IPS-11a (cell line): ENCODE results near the gene NR1D2.
"Not testable (repeated sequence)": the region's sequence is repeated elsewhere in the genome, so short reads cannot be mapped to it uniquely, and the experiment has no call there.

Source experiments
- H3K4me3 ChIP-seq: one replicate; pipeline ENCODE4 v1.5.1; 2013; ENCODE audit warnings: low read depth, low read length, control low read depth

NR1D2 gene

DNA sequence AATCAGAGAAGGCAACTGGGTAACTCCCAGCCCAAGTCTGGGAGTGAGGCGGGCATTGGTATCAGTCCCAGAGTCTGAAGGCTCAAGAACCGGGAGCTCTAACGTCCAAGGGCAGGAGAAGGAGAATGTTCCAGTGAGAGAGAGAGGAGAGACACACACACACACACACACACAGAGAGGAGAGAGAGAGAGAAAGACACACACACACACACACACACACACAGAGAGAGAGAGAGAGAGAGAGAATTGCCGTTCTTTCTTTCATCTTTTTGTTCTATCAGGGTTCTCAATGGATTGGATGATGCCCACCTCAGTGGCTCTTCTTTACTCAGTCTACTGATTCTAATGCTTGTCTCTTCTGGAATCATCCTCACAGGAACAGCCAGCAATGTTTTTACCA is 57.0 kb downstream of the NR1D2 start:
- H3K4me3 ChIP-seq = no peak overlapping the region

DNA sequence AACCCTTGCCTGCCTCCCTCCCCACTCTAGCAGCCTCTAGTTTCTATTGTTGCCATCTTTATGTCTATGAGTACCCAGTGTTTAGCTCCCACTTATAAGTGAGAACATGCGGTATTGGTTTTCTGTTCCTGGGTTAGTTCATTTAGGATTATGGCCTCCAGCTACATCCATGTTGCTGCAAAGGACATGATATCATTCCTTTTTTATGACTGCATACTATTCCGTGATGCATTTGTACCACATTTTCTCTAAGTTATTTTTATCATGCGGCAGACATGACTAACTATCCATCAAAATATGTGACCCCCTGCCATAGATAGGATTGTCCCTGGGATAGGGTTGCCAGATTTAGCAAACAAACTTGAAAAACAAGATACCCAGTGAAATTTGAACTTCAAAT is 58.4 kb downstream of the NR1D2 start:
- H3K4me3 ChIP-seq = no peak overlapping the region

DNA sequence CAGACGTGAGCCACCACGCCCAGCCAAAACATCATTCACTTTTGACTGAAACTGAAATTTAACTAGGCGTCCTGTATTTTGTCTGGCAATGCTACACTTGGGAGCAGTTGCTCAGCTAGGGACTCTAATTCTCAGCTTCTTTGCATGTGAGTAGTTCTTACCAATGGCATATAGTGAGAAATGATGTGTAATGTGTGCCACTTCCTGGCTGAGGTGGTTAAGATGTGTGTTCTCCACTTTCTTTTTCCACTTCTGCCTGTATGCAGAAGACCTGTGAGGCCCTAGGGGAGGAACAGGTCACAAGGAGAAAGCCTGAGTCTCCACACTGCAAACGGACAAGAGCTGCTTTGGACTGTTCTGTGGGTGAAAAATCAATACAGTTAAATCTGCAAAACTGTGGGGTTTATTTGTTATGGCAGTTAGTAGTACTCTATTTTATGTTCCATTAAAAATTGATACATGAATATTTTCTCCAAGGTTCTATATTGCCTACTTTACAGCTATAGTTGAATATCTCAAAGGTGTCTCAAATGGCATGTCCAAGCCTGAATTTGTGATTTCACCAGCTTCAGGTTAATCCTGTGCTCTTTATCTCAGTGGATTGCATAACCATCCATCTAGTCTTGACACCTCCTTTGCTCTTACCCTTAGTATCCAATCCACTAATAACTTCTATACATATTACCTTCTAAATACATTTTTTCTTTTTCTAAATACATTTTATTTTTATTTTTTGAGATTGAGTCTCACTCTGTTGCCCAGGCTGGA is 59.3 kb downstream of the NR1D2 start:
- H3K4me3 ChIP-seq = no peak overlapping the region

DNA sequence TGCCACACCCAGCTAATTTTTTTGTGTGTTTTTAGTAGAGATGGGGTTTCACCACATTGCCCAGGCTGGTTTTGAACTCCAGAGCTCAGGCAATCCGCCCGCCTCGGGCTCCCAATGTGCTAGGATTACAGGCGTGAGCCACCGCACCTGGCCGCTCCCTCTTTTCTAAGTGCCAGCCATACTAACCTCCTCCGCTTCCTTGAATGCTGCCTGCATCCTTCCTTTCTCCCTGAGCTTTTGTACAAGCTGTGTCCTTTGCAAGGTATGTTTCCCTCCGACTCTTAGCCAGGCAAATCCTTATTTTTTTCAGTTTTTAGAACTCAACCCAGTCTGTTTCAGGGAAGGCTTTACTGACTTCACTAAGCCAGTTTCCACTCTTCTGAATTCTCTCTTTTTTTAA is 60.6 kb downstream of the NR1D2 start:
- no peak overlapping the region for H3K4me3 ChIP-seq

DNA sequence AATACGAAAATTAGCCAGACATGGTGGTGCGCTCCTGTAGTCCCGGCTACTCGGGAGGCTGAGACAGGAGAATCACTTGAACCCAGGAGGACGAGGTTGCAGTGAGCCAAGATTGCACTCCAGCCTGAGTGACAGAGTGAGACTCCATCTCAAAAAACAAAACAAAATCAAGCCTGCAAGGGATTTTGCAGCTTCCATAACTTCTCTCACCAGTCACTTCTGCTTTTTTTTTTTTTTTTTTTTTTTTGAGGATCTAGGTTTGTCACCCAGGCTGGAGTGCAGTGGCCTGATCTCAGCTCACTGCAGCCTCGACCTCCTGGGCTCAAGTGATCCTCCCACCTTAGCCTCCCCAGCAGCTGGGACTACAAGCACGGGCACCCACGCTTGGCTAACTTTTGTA is 65.7 kb downstream of the NR1D2 start:
- H3K4me3 ChIP-seq = not testable (repeated sequence)

DNA sequence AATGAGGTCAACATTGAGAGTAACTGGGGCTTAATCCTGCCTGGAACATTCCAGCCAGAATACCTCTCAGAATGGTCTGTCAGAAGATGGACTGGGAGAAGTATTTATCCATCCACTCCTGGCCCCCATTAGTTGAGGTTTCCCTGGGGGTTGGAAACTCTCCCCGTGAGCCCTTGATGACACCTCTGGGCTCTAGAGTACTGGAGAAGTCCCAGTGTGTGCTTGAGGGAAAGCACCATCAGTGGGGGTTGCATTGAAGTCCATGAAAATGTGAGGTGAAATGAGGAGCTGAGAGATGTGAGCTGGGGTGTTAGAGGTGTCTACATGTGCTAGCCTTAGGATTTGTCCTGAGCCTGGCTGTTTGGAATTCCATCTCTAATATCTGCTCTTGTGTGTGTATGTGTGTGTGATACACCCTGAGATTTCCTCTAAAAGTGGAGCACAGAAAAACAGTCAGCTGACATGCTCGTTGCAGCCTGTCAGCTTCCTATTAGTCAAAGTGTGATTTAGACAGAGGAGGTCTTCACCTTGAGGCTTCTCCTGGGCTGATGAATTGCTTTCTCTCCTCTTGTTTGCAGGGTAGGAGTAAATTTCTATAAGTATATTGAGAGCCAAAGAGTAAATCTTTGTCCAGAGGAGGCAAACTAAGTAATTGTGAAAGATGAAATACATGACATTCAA is 67.6 kb downstream of the NR1D2 start:
- H3K4me3 ChIP-seq = no peak overlapping the region

DNA sequence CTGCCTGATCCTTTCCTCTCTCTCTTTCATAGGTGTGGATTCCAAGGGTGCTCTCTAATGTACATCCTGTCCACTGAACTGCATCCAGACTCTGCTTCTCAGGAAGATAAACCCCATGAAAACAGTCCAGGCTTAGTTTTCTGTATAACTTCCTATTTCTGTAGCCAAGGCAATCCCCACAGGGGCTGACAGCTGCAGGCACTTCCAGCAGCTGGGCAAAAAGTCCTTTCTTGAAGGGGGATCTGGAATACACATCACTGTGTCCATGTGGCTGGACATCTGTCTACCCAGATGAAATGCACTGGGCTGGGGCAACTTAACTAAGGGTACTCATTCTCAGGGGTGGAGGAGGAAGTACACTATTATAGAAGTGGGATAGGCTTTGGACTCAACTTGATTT is 72.2 kb downstream of the NR1D2 start:
- no peak overlapping the region for H3K4me3 ChIP-seq

DNA sequence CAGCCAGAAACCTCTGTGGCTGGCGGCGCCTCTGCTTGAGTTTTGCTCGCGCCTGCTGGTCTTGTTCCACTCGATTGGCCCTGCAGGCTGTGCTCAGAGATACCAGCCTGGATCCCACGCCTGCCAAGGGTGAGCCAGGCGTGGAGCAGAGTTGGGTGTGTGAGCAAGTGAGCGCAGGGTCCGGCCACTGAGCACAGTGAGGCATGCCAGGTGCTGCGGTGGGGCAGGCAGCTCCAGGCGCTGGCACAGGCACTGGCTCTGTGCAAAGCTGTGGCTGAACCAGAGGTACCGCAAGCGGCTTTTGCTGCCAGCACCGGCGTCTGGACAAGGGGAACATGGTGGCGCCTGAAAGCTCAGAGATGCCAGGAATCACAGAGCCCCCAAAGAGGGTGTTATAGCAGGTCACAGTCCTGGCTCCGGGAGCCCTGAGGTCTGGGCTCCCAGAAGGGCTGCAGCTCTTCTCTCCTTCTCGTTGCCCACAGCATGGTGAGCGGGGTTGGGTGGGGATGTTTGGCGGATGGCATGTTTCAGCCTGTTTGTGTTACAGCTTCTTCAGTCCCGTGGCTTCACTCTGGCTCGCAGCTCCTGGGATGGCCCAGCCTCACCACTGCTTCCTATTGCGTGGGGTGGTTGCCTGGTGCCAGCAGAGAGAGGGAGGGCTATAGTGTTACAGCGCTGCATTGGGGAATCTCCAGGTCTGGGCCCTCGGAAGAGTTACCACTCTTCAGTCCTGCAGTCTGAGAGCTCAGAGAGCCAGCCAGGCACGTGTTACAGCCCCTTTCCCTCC is 73.9 kb downstream of the NR1D2 start:
- H3K4me3 ChIP-seq = no peak overlapping the region

DNA sequence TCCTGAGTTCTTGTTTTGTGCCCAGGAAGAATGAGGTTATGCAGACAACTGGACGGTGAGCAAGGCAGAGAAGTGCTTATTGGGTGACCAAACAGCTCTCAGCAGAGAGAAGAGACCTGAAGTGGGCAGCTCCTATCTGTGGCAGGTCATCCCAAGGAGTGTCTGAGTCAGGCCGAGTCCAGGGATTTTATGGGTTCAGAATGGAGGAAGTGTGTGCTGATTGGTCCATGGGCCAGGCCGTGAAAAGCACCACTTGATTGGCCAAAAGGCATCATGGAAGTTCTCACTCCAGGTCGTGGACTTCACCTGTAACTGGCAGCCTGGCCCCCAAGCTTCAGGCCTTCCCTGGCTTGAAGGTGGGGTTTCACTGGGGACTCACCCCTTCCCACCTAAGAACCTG is 74.5 kb downstream of the NR1D2 start:
- H3K4me3 ChIP-seq = no peak overlapping the region

DNA sequence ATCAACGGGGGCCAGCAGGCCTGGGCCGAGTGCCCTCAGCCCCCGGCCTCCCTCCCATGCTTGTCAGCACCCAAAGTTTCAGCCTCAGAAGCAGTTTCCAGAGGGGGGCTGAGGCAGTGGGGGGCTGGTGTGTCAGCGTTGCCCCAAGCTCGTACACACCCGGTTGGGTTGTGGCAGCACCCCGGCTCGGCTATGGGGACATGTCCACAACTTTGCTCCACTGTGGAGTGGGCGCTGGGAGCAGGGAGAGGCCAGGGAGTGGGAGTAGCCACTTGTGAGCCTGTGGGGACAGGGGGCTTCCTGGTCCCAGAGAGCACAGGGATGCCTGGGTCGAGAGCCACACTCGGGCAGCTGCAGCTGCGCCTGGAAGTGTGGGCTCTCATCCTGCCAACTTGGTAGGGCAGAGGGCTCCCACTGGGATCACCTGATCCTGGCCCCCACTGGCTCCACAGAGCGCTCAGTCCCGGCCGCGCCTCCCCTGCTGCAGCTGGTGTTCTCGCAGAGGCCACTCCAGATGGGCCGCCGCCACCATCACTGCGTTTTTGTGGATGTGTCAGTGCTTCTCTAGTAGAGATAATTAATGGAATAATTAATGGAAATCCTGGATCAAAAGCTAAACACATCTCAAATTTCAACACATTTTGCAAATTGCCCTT is 75.1 kb downstream of the NR1D2 start:
- no peak overlapping the region for H3K4me3 ChIP-seq

DNA sequence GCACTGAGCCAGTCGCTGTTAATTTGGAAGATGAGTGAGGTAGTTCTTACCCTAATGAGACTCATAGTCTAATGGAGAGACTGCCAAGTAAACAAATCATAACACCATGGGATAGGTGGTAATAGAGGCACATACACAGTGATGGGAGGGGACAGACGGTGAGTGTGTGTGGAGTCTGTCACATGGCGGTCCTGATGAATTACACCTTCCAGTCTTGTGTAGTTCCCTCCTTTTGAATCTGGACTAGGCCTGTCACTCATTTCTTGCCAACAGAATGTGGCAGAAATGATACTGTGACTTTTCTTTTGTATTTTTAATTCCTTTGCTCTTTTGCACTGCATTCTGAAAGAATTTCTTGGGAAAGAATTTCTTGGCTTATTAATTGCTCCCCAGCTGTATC is 78.1 kb downstream of the NR1D2 start:
- no peak overlapping the region for H3K4me3 ChIP-seq

DNA sequence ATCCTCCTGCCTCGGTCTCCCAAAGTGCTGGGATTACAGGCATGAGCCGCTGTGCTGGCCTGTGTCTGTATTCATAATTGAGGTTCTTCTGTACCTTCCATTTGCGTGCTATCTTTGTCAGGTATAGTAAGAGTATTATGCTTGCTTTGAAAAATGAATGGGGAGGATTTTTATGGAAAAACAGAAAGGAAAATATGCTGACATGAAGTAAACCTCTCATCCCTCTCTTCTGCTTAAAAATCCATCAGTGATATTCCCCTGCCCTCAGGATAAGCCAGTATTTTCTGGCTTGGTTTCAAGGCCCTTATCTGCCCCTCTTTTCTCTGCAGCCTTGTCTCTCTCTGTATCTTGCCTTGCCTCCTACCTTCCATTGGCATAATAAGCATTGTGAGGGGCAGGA is 80.7 kb downstream of the NR1D2 start:
- no peak overlapping the region for H3K4me3 ChIP-seq

DNA sequence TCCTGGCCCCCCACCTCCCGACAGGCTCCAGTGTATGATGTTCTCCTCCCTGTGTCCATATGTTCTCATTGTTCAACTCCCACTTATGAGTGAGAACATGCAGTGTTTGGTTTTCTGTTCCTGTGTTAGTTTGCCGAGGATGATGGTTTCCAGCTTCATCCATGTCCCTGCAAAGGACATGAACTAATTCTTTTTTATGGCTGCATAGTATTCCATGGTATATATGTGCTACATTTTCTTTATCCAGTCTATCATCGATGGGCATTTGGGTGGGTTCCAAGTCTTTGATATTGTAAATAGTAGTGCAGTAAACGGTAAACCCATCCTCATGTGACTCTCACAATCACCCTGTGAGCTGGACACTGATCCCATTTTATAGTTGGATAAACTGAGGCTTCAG is 81.6 kb downstream of the NR1D2 start:
- not testable (repeated sequence) for H3K4me3 ChIP-seq

DNA sequence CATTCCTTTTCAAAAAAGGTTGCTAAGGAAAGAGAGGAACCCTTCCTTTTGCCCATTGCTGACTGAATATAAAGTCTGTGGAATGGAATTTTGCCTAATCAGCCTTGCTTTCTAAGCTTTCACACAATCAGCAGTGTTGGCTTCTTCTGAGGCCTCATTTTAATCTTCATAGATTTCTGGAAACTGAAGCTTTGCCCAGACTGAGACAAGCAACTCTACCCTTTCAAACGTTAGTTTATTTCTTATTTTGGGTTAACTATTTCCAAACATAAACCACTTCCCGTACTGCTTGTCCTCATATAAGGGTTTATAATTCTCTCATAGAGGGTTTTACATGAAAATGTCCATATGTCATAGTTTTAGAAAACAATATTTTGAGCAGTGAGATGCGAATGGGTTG is 82.9 kb downstream of the NR1D2 start:
- H3K4me3 ChIP-seq = no peak overlapping the region
